GM21526 (cell line): ENCODE measurements around the gene NDUFB10.

Source experiments
- ATAC-seq: cut with Tn5 transposase; IDR thresholded peaks from one replicate; pipeline ENCODE4 v1.9.1; 2021; ENCODE audit warnings: moderate library complexity; ENCODE audit not compliant: unreplicated experiment, low FRiP score

Gene NDUFB10

GRCh38 chr16:1965396-1966001 lies 6.2 kb downstream of the NDUFB10 start:
- ATAC-seq = no peak

GRCh38 chr16:1966460-1966859 lies 7.1 kb downstream of the NDUFB10 start, which contains the start of gene RNF151:
Gene RNF151 (plus strand): TSS chr16:1966856. CDS start chr16:1966882, 26 bp downstream.
- no peak for ATAC-seq

- ATAC-seq = no peak
Measured at GRCh38 chr16:1968146-1968953, 9.0 kb downstream of the NDUFB10 start.

- ATAC-seq = peak; percentile 64
Measured at GRCh38 chr16:1971796-1972489, 12.6 kb downstream of the NDUFB10 start, which contains the start of gene TBL3. Gene TBL3 (plus strand): TSS chr16:1972053. CDS start chr16:1972165, 112 bp downstream.

GRCh38 chr16:1972490-1972877 lies 13.1 kb downstream of the NDUFB10 start:
- no peak for ATAC-seq

- no peak for ATAC-seq
Measured at GRCh38 chr16:1973461-1974156, 14.3 kb downstream of the NDUFB10 start.

- no peak for ATAC-seq
Measured at GRCh38 chr16:1974157-1975070, 15.1 kb downstream of the NDUFB10 start.

- no peak for ATAC-seq
Measured at GRCh38 chr16:1975432-1976215, 16.3 kb downstream of the NDUFB10 start.

GRCh38 chr16:1976216-1976520 lies 16.8 kb downstream of the NDUFB10 start:
- ATAC-seq = no peak

- ATAC-seq = no peak
Measured at GRCh38 chr16:1976951-1977874, 17.9 kb downstream of the NDUFB10 start.

- no peak for ATAC-seq
Measured at GRCh38 chr16:1977875-1978268, 18.5 kb downstream of the NDUFB10 start.

GRCh38 chr16:1978476-1979120 lies 19.3 kb downstream of the NDUFB10 start:
- no peak for ATAC-seq

- no peak for ATAC-seq
Measured at GRCh38 chr16:1979271-1980029, 20.1 kb downstream of the NDUFB10 start.

- no peak for ATAC-seq
Measured at GRCh38 chr16:1980030-1980769, 20.9 kb downstream of the NDUFB10 start.

GRCh38 chr16:1980770-1981087 lies 21.4 kb downstream of the NDUFB10 start:
- no peak for ATAC-seq

- ATAC-seq = no peak
Measured at GRCh38 chr16:1981398-1981836, 22.1 kb downstream of the NDUFB10 start, which contains the start of gene NOXO1. Gene NOXO1 (minus strand): TSS chr16:1981469. CDS start chr16:1981179, 290 bp downstream.
